Panc1 (cell line): ENCODE data around the gene SLC39A5. TPM values are rescaled to one million over a fixed set of nuclear protein-coding genes. Genes with fewer than 3 reads are reported as not detected.
A peak's percentile ranks its signal among the peaks of the same experiment; 100 is the strongest.

Experiments
- ATAC-seq: fragments of 200-7000 bp; cut with Tn5 transposase; 2 replicates; pipeline ENCODE4 v1.9.1; 2020; ENCODE audit warnings: mild to moderate bottlenecking, moderate library complexity
- BruUV-seq: library from RNA; stranded (reverse); fragments of 400-500 nt; replicated peaks from 2 replicates; lab custom pipeline; 2021; lab: Mats Ljungman, UMichigan
- CTCF ChIA-PET: fragments of 300-600 bp; sonication (Branson Sonifier 250); formaldehyde crosslinking; loops from one replicate; lab custom pipeline; 2022; ENCODE audit warnings: antibody characterized with exemption; lab: Charles Lee
- POLR2A ChIA-PET: fragments of 300-600 bp; sonication (Branson Sonifier 250); formaldehyde crosslinking; loops from one replicate; lab custom pipeline; 2022; ENCODE audit warnings: antibody characterized with exemption; lab: Charles Lee
- DNase-seq: peaks from one replicate; pipeline ENCODE4 v3.0.0-alpha.2; 2010; ENCODE audit warnings: low read depth, low spot score
- H3K27ac ChIP-seq: 2 replicates; pipeline ENCODE4 v1.5.1; 2011; ENCODE audit warnings: mild to moderate bottlenecking, low read length, inconsistent platforms
- H3K27me3 ChIP-seq: fragments of 200-500 bp; sonication (Bioruptor generic); 2 replicates; pipeline ENCODE4 v1.6.0; 2014; ENCODE audit warnings: low read length, inconsistent platforms; ENCODE audit not compliant: control insufficient read depth, insufficient read depth
- H3K36me3 ChIP-seq: fragments of 200-500 bp; sonication (Bioruptor generic); 2 replicates; pipeline ENCODE4 v1.5.1; 2014; ENCODE audit warnings: inconsistent platforms, mild to moderate bottlenecking, low read length, moderate library complexity; ENCODE audit not compliant: control insufficient read depth, insufficient read depth
- H3K4me1 ChIP-seq: 2 replicates; pipeline ENCODE4 v1.5.1; 2011; ENCODE audit warnings: inconsistent platforms, mild to moderate bottlenecking, low read length, moderate library complexity; ENCODE audit not compliant: control insufficient read depth, insufficient read depth
- H3K4me3 ChIP-seq, 2 experiments: 2 replicates each; pipeline ENCODE4 v1.5.1; 2011 to 2012; ENCODE audit warnings: low read depth in 2 of 2, low read length in 2 of 2, mild to moderate bottlenecking in 2 of 2, inconsistent platforms in 1 of 2, moderate library complexity in 1 of 2
- H3K9me3 ChIP-seq: fragments of 200-500 bp; sonication (Bioruptor generic); 2 replicates; pipeline ENCODE4 v1.5.1; 2014; ENCODE audit warnings: low read depth, mild to moderate bottlenecking, inconsistent platforms, low read length, moderate library complexity; ENCODE audit not compliant: control insufficient read depth, insufficient read depth
- POLR2AphosphoS5 ChIP-seq: IDR thresholded peaks from 2 replicates; pipeline ENCODE4 v1.6.1; 2012; ENCODE audit warnings: mild to moderate bottlenecking, low read depth, low read length, moderate library complexity
- SIN3A ChIP-seq: IDR thresholded peaks from 2 replicates; pipeline ENCODE4 v1.6.1; 2012; ENCODE audit warnings: low read depth, mild to moderate bottlenecking, low read length, moderate library complexity, borderline replicate concordance; ENCODE audit not compliant: insufficient read depth
- TCF7L2 ChIP-seq: IDR thresholded peaks from 2 replicates; pipeline ENCODE4 v1.6.1; 2011; ENCODE audit warnings: mild to moderate bottlenecking, low read depth, low read length, inconsistent platforms
- in situ Hi-C: cut with HindIII; loops from 2 replicates; pipeline ENCODE4 v1.10.0; 2016; ENCODE audit warnings: low sequenced_read_pairs, low pct_unique_long_range_greater_than_20kb
- intact Hi-C: fragments of 100-400 bp; cut with micrococcal nuclease; formaldehyde crosslinking; loops from one replicate; pipeline ENCODE4 v1.10.0; 2022; ENCODE audit not compliant: unreplicated experiment
- total RNA-seq: library from RNA; stranded (reverse); gene quantifications from one replicate; pipeline ENCODE4 v1.2.1, GENCODE V29; 2021; ENCODE audit not compliant: unreplicated experiment
- TF ChIP-seq, protein P1 (sequence below): fragments of 450-650 bp; IDR thresholded peaks from 2 replicates; pipeline ENCODE4 v1.5.1; 2017; ENCODE audit warnings: mild to moderate bottlenecking
- TF ChIP-seq, protein P2 (sequence below), 2 experiments: IDR thresholded peaks; 2 replicates each; pipeline ENCODE4 v1.6.1; 2011 to 2012; ENCODE audit warnings: low read depth in 2 of 2, control low read depth in 1 of 2, low read length in 1 of 2, mild to moderate bottlenecking in 1 of 2, moderate library complexity in 1 of 2; ENCODE audit not compliant: insufficient read depth in 1 of 2

The SLC39A5 gene
- total RNA-seq, 1 experiment from 2014 or later, result 0.23 TPM

DNA sequence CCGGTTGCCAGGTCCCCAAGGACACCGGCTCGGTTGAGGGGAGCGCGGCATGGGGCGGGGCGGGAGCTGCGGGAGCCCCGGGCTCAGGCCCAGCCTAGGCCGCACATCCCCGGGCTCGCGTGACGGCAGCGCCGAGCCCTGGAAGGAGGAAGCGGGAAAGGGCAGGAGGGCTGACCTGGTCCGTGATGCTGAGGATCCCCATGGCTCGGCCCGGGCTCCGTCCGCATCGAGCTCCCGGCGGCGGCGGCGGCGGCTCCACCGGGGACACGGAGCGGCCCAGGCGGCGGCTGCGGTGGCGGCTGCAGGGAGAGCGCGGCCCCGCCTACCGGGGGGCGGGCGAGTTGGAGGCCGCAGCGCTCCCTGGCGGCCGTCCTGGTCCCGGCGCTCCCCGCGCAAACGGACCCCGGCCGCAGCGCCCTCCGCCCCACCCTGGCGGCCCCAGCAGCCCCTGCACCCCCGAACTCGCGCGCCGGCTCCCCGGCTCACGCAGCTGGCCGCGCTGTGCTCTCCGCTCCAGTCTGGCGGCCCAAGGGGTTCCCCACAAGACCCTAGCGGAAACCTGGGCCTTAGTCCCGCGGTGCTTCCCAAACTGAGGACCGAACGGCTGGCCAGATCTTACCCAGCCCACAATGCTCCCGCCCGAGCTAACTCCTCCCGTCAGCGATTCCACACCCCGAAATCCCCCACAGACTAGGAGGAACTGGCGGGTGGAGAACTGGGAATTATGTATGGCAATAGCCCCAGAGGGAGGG, 28.4 kb downstream of the SLC39A5 start, which contains the start of gene ANKRD52:
Gene ANKRD52 (minus strand): TSS at position 317 of the 752 bp plus-strand sequence. CDS start 115 bp downstream, at position 202.
- no peak for TF ChIP-seq TCF7L2
- peak; percentile 78; the same call in 1 of the 2 replicates for TF ChIP-seq SIN3A
- TF ChIP-seq POLR2AphosphoS5, result peak; percentile 59; the same call in 1 of the 2 replicates
- TF ChIP-seq, protein P1, sequence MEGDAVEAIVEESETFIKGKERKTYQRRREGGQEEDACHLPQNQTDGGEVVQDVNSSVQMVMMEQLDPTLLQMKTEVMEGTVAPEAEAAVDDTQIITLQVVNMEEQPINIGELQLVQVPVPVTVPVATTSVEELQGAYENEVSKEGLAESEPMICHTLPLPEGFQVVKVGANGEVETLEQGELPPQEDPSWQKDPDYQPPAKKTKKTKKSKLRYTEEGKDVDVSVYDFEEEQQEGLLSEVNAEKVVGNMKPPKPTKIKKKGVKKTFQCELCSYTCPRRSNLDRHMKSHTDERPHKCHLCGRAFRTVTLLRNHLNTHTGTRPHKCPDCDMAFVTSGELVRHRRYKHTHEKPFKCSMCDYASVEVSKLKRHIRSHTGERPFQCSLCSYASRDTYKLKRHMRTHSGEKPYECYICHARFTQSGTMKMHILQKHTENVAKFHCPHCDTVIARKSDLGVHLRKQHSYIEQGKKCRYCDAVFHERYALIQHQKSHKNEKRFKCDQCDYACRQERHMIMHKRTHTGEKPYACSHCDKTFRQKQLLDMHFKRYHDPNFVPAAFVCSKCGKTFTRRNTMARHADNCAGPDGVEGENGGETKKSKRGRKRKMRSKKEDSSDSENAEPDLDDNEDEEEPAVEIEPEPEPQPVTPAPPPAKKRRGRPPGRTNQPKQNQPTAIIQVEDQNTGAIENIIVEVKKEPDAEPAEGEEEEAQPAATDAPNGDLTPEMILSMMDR, result peak; percentile 97
- TF ChIP-seq, protein P2, sequence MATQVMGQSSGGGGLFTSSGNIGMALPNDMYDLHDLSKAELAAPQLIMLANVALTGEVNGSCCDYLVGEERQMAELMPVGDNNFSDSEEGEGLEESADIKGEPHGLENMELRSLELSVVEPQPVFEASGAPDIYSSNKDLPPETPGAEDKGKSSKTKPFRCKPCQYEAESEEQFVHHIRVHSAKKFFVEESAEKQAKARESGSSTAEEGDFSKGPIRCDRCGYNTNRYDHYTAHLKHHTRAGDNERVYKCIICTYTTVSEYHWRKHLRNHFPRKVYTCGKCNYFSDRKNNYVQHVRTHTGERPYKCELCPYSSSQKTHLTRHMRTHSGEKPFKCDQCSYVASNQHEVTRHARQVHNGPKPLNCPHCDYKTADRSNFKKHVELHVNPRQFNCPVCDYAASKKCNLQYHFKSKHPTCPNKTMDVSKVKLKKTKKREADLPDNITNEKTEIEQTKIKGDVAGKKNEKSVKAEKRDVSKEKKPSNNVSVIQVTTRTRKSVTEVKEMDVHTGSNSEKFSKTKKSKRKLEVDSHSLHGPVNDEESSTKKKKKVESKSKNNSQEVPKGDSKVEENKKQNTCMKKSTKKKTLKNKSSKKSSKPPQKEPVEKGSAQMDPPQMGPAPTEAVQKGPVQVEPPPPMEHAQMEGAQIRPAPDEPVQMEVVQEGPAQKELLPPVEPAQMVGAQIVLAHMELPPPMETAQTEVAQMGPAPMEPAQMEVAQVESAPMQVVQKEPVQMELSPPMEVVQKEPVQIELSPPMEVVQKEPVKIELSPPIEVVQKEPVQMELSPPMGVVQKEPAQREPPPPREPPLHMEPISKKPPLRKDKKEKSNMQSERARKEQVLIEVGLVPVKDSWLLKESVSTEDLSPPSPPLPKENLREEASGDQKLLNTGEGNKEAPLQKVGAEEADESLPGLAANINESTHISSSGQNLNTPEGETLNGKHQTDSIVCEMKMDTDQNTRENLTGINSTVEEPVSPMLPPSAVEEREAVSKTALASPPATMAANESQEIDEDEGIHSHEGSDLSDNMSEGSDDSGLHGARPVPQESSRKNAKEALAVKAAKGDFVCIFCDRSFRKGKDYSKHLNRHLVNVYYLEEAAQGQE (IDR thresholded peaks at IDR 0.05; ENCODE audit: insufficient read depth in 1 of 2, low read depth in 2 of 2, low read length in 1 of 2), result no peak
- H3K36me3 ChIP-seq, result peaks cover 11% of the 10 kb centered on the region

DNA sequence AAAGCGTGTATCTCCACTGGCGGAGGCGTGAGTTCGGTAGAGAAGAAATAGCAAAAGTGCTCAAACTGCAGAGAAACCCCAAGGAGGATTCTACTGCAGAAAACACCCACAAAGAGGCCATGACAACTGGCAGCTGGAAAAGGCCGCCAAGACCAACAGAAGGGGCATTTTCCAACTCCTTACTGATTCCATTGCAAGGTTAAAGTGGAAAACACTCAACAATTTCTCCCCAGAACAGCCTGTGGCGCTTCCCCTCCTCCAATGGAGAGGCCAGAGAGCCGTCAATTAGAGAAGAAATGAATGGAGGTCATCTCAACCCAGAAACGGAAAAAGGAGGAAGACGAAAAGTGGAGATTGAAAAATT, 29.0 kb downstream of the SLC39A5 start:
- Histone ChIP-seq H3K36me3 (peaks cover 9% of the 10 kb centered on the region), H3K27ac (peak overlapping the region; percentile 86), H3K27me3 (no peaks in the 10 kb centered on the region), H3K4me3 (peak overlapping the region; percentile 71 to 72), H3K4me1 (peaks cover 10% of the 10 kb centered on the region), H3K9me3 (no peaks in the 10 kb centered on the region)
- in situ Hi-C loops (no loop called here), intact Hi-C loops (no loop called here)
- TF ChIP-seq POLR2AphosphoS5 (no peak), SIN3A (no peak), TCF7L2 (no peak)
- TF ChIP-seq, protein P2 (IDR thresholded peaks at IDR 0.05; ENCODE audit: insufficient read depth in 1 of 2, low read depth in 2 of 2, low read length in 1 of 2), result no peak
- TF ChIP-seq, protein P1, result no peak
- POLR2A ChIA-PET, result no interaction called here
- CTCF ChIA-PET, result no interaction called here
- no TSS peak for BruUV-seq
- DNase-seq (no peak), ATAC-seq (no peak)

More for the DNA sequence above, 28.4 kb downstream of the SLC39A5 start, which contains the start of gene ANKRD52:
- Histone ChIP-seq H3K9me3 (no peaks in the 10 kb centered on the region), H3K4me3 (peak within 1 kb of the TSS; percentile 72 to 87), H3K27ac (peak within 1 kb of the TSS; percentile 86), H3K27me3 (no peaks in the 10 kb centered on the region), H3K4me1 (peaks cover 10% of the 10 kb centered on the region)
- ChIA-PET POLR2A (no interaction called here), CTCF (interaction anchor here (0.6 kb wide), 3 partner anchors 8 to 305 kb away, joined by 3 read pairs; partner anchors contain the start of gene RNF41)
- in situ Hi-C loops (no loop called here), intact Hi-C loops (no loop called here)
- DNase-seq (no peak), ATAC-seq (peak; percentile 95)
- no TSS peak for BruUV-seq
